Mucosa of descending colon (tissue), 3 donors: ENCODE data around the gene TMEM212. TPM values are rescaled to one million over a fixed set of nuclear protein-coding genes. Genes with fewer than 3 reads are reported as not detected.

ENCODE experiments used
- ATAC-seq: fragments of 200-7000 bp; cut with Tn5 transposase; one replicate; pipeline ENCODE4 v1.9.1; 2020; ENCODE audit warnings: mild to moderate bottlenecking, moderate library complexity
- DNase-seq, 3 donors: peaks; one replicate each; pipeline ENCODE4 v3.0.0-alpha.2; 2020
- H3K36me3 ChIP-seq: fragments of 200-600 bp; one replicate; pipeline ENCODE4 v1.8.0; 2021; ENCODE audit warnings: low read depth, mild to moderate bottlenecking
- H3K4me1 ChIP-seq: fragments of 200-600 bp; one replicate; pipeline ENCODE4 v1.8.0; 2021; ENCODE audit warnings: low read depth, mild to moderate bottlenecking
- H3K4me3 ChIP-seq: fragments of 200-600 bp; one replicate; pipeline ENCODE4 v1.8.0; 2021; ENCODE audit warnings: mild to moderate bottlenecking
- H3K9me3 ChIP-seq: fragments of 200-600 bp; one replicate; pipeline ENCODE4 v1.8.0; 2021; ENCODE audit warnings: mild to moderate bottlenecking
- CTCF ChIP-seq: fragments of 200-600 bp; IDR thresholded peaks from one replicate; pipeline ENCODE4 v1.8.0; 2022; ENCODE audit warnings: antibody characterized with exemption, mild to moderate bottlenecking
- intact Hi-C, 2 donors: fragments of 100-400 bp; cut with DNase I in 1 of 2; cut with micrococcal nuclease in 1 of 2; formaldehyde crosslinking; loops; one replicate each; pipeline versions ENCODE4 v1.11.0 to v1.11.1; 2022; cut with DNase I, micrococcal nuclease
- long read RNA-seq, 2 donors: library from polyadenylated mRNA; unstranded; transcript quantifications; one replicate each; pipeline ENCODE4 v2.0.0, GENCODE V29; 2019 to 2021
- total RNA-seq, 3 donors: library from RNA; stranded (reverse); fragmentation: NEBNext Ultra II Directional in 2 of 3; extraction: Animal tissue kit (Norgen Biotek cat#: 25700) in 2 of 3; gene quantifications; one replicate each; pipeline versions ENCODE4 v1.2.1 to v1.2.4, GENCODE V29; 2021 to 2023
- donor health status: DM: no; HTN: no; CAD: no; lungs with moderate emphysema.
- donor health status: DM: no; HTN: no; CAD: no.
- donor health status: DM: no; HTN: yes; CAD: no.

The TMEM212 gene
- not detected for total RNA-seq
- long read RNA-seq, donor 1 = 0 reads
- long read RNA-seq, donor 2 = 0 reads

- no peaks in the 10 kb centered on the region for H3K36me3 ChIP-seq
- DNase-seq = no peak
- no peaks in the 10 kb centered on the region for H3K9me3 ChIP-seq
- ATAC-seq = no peak
- no peak within 1 kb of the TSS for H3K4me3 ChIP-seq
- no peak for TF ChIP-seq CTCF
- intact Hi-C loops = no loop called here
- no peaks in the 10 kb centered on the region for H3K4me1 ChIP-seq
Measured at GRCh38 chr3:171842864-171843518, at the start of gene TMEM212. TMEM212 (plus strand) TSS chr3:171843349; CDS start chr3:171843384, 35 bp downstream.

- DNase-seq = no peak
- no peak for TF ChIP-seq CTCF
- no peak for ATAC-seq
- no peaks in the 10 kb centered on the region for H3K9me3 ChIP-seq
- no peak overlapping the region for H3K4me3 ChIP-seq
- no peaks in the 10 kb centered on the region for H3K4me1 ChIP-seq
- intact Hi-C loops = no loop called here
- no peaks in the 10 kb centered on the region for H3K36me3 ChIP-seq
Measured at GRCh38 chr3:171796625-171797264, 46.4 kb upstream of the TMEM212 start.

GRCh38 chr3:171797265-171797679, 45.9 kb upstream of the TMEM212 start:
- DNase-seq (no peak), ATAC-seq (peak; percentile 47)
- Histone ChIP-seq H3K36me3 (no peaks in the 10 kb centered on the region), H3K4me3 (no peak overlapping the region), H3K9me3 (no peaks in the 10 kb centered on the region), H3K4me1 (peaks cover 2% of the 10 kb centered on the region)
- no peak for TF ChIP-seq CTCF
- intact Hi-C loops = no loop called here

GRCh38 chr3:171797873-171798272, 45.3 kb upstream of the TMEM212 start:
- intact Hi-C loops = no loop called here
- ATAC-seq (no peak), DNase-seq (no peak)
- H3K36me3 ChIP-seq = no peaks in the 10 kb centered on the region
- no peak for TF ChIP-seq CTCF
- H3K9me3 ChIP-seq = no peaks in the 10 kb centered on the region
- H3K4me3 ChIP-seq = no peak overlapping the region
- peaks cover 4% of the 10 kb centered on the region for H3K4me1 ChIP-seq

GRCh38 chr3:171799501-171799900, 43.6 kb upstream of the TMEM212 start:
- no peak overlapping the region for H3K4me3 ChIP-seq
- peaks cover 4% of the 10 kb centered on the region for H3K4me1 ChIP-seq
- H3K9me3 ChIP-seq = no peaks in the 10 kb centered on the region
- intact Hi-C loops = no loop called here
- no peak for ATAC-seq
- no peak for DNase-seq
- no peaks in the 10 kb centered on the region for H3K36me3 ChIP-seq
- no peak for TF ChIP-seq CTCF
